Right lobe of liver (tissue), 6 donors: Measurements from ENCODE around the gene ABCC1. TPM values are rescaled to one million over a fixed set of nuclear protein-coding genes. Genes with fewer than 3 reads are reported as not detected.
A peak's percentile ranks its signal among the peaks of the same experiment; 100 is the strongest.

Experiments used
- ATAC-seq, 4 donors: fragments of 200-7000 bp; cut with Tn5 transposase; one replicate each; pipeline ENCODE4 v1.9.1; 2020; ENCODE audit warnings: mild to moderate bottlenecking in 4 of 4, moderate library complexity in 4 of 4
- DNase-seq, 3 donors: peaks; one replicate each; pipeline ENCODE4 v3.0.0-alpha.2; 2020
- H3K27ac ChIP-seq, 3 donors: fragments of 200-600 bp; one replicate each; pipeline ENCODE4 v1.8.0; 2022
- H3K27me3 ChIP-seq, 2 donors: fragments of 200-600 bp; one replicate each; pipeline ENCODE4 v1.8.0; 2022
- H3K36me3 ChIP-seq, 4 donors: fragments of 200-600 bp; sonication (generic) in 1 of 4; one replicate each; pipeline versions ENCODE4 v1.5.1 to v1.8.0; 2017 to 2022; ENCODE audit warnings: control low read depth in 1 of 4
- H3K4me1 ChIP-seq, 4 donors: fragments of 200-600 bp; sonication (generic) in 1 of 4; one replicate each; pipeline versions ENCODE4 v1.5.1 to v1.8.0; 2017 to 2022; ENCODE audit warnings: control low read depth in 1 of 4
- H3K4me3 ChIP-seq, 3 donors: fragments of 200-600 bp; one replicate each; pipeline ENCODE4 v1.8.0; 2022
- H3K9me3 ChIP-seq, 4 donors: fragments of 200-600 bp; sonication (generic) in 1 of 4; one replicate each; pipeline versions ENCODE4 v1.5.1 to v1.8.0; 2017 to 2022; ENCODE audit warnings: control low read depth in 1 of 4
- CTCF ChIP-seq, 4 donors: fragments of 200-600 bp in 3 of 4; fragments of 450-650 bp in 1 of 4; IDR thresholded peaks; one replicate each; pipeline versions ENCODE4 v1.5.1 to v1.8.0; 2016 to 2022; ENCODE audit warnings: antibody characterized with exemption in 4 of 4, mild to moderate bottlenecking in 2 of 4
- POLR2A ChIP-seq: fragments of 450-650 bp; IDR thresholded peaks from one replicate; pipeline ENCODE4 v1.6.1; 2017; ENCODE audit warnings: antibody characterized with exemption, mild to moderate bottlenecking
- WGBS: methylation state at CpG from one replicate; pipeline ENCODE4 v1.1.6; 2018; ENCODE audit warnings: low coverage, low lambda C conversion rate; ENCODE audit not compliant: insufficient coverage; ENCODE audit errors: missing lambda C conversion rate; 5-methylcytosine and 5-hydroxymethylcytosine counted together
- intact Hi-C, 2 donors: fragments of 100-400 bp; cut with DNase I; formaldehyde crosslinking; loops; one replicate each; pipeline versions ENCODE4 v1.11.2 to v1.14.1; 2022
- total RNA-seq, 6 experiments: library from RNA; depleted of rRNA in 2 of 6; stranded (reverse); fragments of >200 nt in 2 of 6; fragmentation: NEBNext Ultra II Directional in 3 of 6; extraction: Animal tissue kit (Norgen Biotek cat#: 25700) in 3 of 6; gene quantifications; one replicate each; pipeline versions ENCODE4 v1.1.0 to v1.2.4, GENCODE V29; 2016 to 2023
- donor health status: DM: no; HTN: yes; CAD: no.
- donor health status: DM: no; HTN: no; CAD: no.
- donor health status: DM: no; HTN: no; CAD: no.
- donor health status: DM: no; HTN: yes; CAD: no.
- donor health status: DM: no; HTN: yes; CAD: no.

The ABCC1 gene
- total RNA-seq, 6 experiments from 2014 or later, result 1.9 to 6.7 (median 4.1) TPM

- WGBS, result 26% methylated on average over 4 of the region's 5 CpGs
These were observed 2.9 kb downstream of the ABCC1 start for GRCh38 chr16:15952265-15952711.

GRCh38 chr16:15953477-15953876, 4.1 kb downstream of the ABCC1 start:
- no peak overlapping the region for H3K27ac ChIP-seq
- WGBS, result 77% methylated on average over 7 of the region's 8 CpGs
- DNase-seq, result no peak
- no peaks in the 10 kb centered on the region for H3K36me3 ChIP-seq
- ATAC-seq, result no peak
- no peaks in the 10 kb centered on the region for H3K4me1 ChIP-seq
- no peak overlapping the region for H3K4me3 ChIP-seq
- no peaks in the 10 kb centered on the region for H3K9me3 ChIP-seq
- TF ChIP-seq POLR2A (no peak), CTCF (IDR thresholded peaks at IDR 0.05) (no peak)
- peaks cover 0 to 2% of the 10 kb centered on the region in 2 donors for H3K27me3 ChIP-seq
- intact Hi-C loops, result no loop called here

More at GRCh38 chr16:15952265-15952711, 2.9 kb downstream of the ABCC1 start:
- no peak overlapping the region for H3K4me3 ChIP-seq
- H3K27ac ChIP-seq, result no peak overlapping the region
- TF ChIP-seq CTCF (IDR thresholded peaks at IDR 0.05) (no peak), POLR2A (no peak)
- DNase-seq (no peak), ATAC-seq (peak; percentile 51 to 67 (median 54))
- H3K27me3 ChIP-seq, result peaks cover 0 to 2% of the 10 kb centered on the region in 2 donors
- no peaks in the 10 kb centered on the region for H3K4me1 ChIP-seq
- H3K9me3 ChIP-seq, result no peaks in the 10 kb centered on the region
- intact Hi-C loops, result no loop called here
- H3K36me3 ChIP-seq, result no peaks in the 10 kb centered on the region

- Histone ChIP-seq H3K4me3 (no peak overlapping the region), H3K27me3 (no peaks in the 10 kb centered on the region), H3K4me1 (no peaks in the 10 kb centered on the region), H3K36me3 (no peaks in the 10 kb centered on the region), H3K9me3 (no peaks in the 10 kb centered on the region), H3K27ac (no peak overlapping the region)
- DNase-seq, result no peak
- TF ChIP-seq POLR2A (no peak), CTCF (IDR thresholded peaks at IDR 0.05) (no peak)
- intact Hi-C loops, result no loop called here
- WGBS, result 64% methylated on average over 9 of the region's 17 CpGs
- ATAC-seq, result no peak
These were observed 4.8 kb downstream of the ABCC1 start for GRCh38 chr16:15953929-15954813.

- intact Hi-C loops, result no loop called here
- Histone ChIP-seq H3K4me3 (no peak overlapping the region), H3K27ac (no peak overlapping the region), H3K4me1 (no peaks in the 10 kb centered on the region), H3K9me3 (no peaks in the 10 kb centered on the region), H3K27me3 (no peaks in the 10 kb centered on the region), H3K36me3 (no peaks in the 10 kb centered on the region)
- WGBS, result 78% methylated on average over 10 of the region's 11 CpGs
- no peak for DNase-seq
- TF ChIP-seq CTCF (IDR thresholded peaks at IDR 0.05) (no peak), POLR2A (no peak)
- ATAC-seq, result peak in 3 of 4 donors; percentile 25 to 46 (median 35)
These were observed 5.4 kb downstream of the ABCC1 start for GRCh38 chr16:15954814-15955151.
